Measurements from ENCODE around the gene ASB4. TPM values are rescaled to one million over a fixed set of nuclear protein-coding genes. Genes with fewer than 3 reads are reported as not detected.

The ASB4 gene
- total RNA-seq (10 to 100 TPM in 1 of 9 donors, 1 to 10 TPM in 8; 2.1 to 11.5 (median 3.3) TPM), polyA plus RNA-seq (1 to 10 TPM in 1 of 2 donors, under 1 TPM in 1; 0.18 to 1.9 TPM)
- long read RNA-seq, donor 1, partial matches to known transcripts: 5 of 7 reads
- long read RNA-seq, donor 1, other reads (novel, unspliced or antisense): 0 of 7 reads
- long read RNA-seq, donor 2, transcript ASB4-202 (5 exons, 3,825 nt): major isoform, 8 of 11 reads
- long read RNA-seq, donor 2, partial matches to known transcripts: 3 of 11 reads
- long read RNA-seq, donor 2, other reads (novel, unspliced or antisense): 0 of 11 reads
- long read RNA-seq, donor 3, partial matches to known transcripts: 0 of 1 reads
- long read RNA-seq, donor 3, other reads (novel, unspliced or antisense): 0 of 1 reads

- ATAC-seq: peak; percentile 42 to 75 (median 55)
- Histone ChIP-seq H3K4me1 (peaks cover 0 to 6% (median 0%) of the 10 kb centered on the region in 12 donors), H3K36me3 (no peaks in the 10 kb centered on the region), H3K4me3 (peak within 1 kb of the TSS in 9 of 12 donors; percentile 7 to 35 (median 28)), H3K27ac (no peak within 1 kb of the TSS), H3K9me3 (no peaks in the 10 kb centered on the region), H3K27me3 (no peaks in the 10 kb centered on the region)
- 35 to 51% (median 44%) methylated on average over 12 of the region's 12 CpGs for WGBS, 4 donors
- no peak for TF ChIP-seq CTCF (IDR thresholded peaks at IDR 0.05)
- TF ChIP-seq POLR2A (IDR thresholded peaks at IDR 0.05): no peak
- intact Hi-C loops (cut with DNase I): no loop called here
- DNase-seq: no peak
Measured at GRCh38 chr7:95485391-95486123, at the start of gene ASB4. Gene ASB4 (plus strand): TSS chr7:95485943. CDS start chr7:95485972, 29 bp downstream.

GRCh38 chr7:95436407-95436806 lies 49.3 kb upstream of the ASB4 start:
- no peak for TF ChIP-seq POLR2A (IDR thresholded peaks at IDR 0.05)
- TF ChIP-seq CTCF (IDR thresholded peaks at IDR 0.05): no peak
- peaks cover 0 to 15% (median 10%) of the 10 kb centered on the region in 12 donors for H3K4me1 ChIP-seq

GRCh38 chr7:95440394-95441038 lies 45.2 kb upstream of the ASB4 start:
- intact Hi-C loops (cut with DNase I): no loop called here
- Histone ChIP-seq H3K9me3 (no peaks in the 10 kb centered on the region), H3K36me3 (no peaks in the 10 kb centered on the region), H3K27ac (no peak overlapping the region), H3K27me3 (no peaks in the 10 kb centered on the region), H3K4me3 (no peak overlapping the region), H3K4me1 (peaks cover 0 to 3% (median 0%) of the 10 kb centered on the region in 12 donors)
- ATAC-seq: no peak
- no peak for DNase-seq
- WGBS, 4 donors: 87 to 100% (median 93%) methylated on average over 3 of the region's 3 CpGs
- TF ChIP-seq CTCF (IDR thresholded peaks at IDR 0.05): no peak
- TF ChIP-seq POLR2A (IDR thresholded peaks at IDR 0.05): no peak

More at GRCh38 chr7:95436407-95436806, 49.3 kb upstream of the ASB4 start:
- no peak overlapping the region for H3K4me3 ChIP-seq
- H3K27me3 ChIP-seq: no peaks in the 10 kb centered on the region
- no peaks in the 10 kb centered on the region for H3K36me3 ChIP-seq
- no peaks in the 10 kb centered on the region for H3K9me3 ChIP-seq
- no peak overlapping the region for H3K27ac ChIP-seq
- DNase-seq (no peak), ATAC-seq (no peak)
- 64 to 84% (median 67%) methylated on average over 4 of the region's 4 CpGs for WGBS, 4 donors
- intact Hi-C loops (cut with DNase I): loop anchor here in 1 of 10 donors (5.0 to 10.0 kb wide), 2 partner anchors 36 to 168 kb away; no protein-coding TSS in a partner anchor

All from heart left ventricle (tissue), 16 donors.